DMS53 (cell line): ENCODE data around the gene IL17RE.
A peak's percentile ranks its signal among the peaks of the same experiment; 100 is the strongest.
"Not testable (repeated sequence)": the region's sequence is repeated elsewhere in the genome, so short reads cannot be mapped to it uniquely, and the experiment has no call there.

Source experiments
- DNase-seq: peaks from one replicate; lab custom pipeline; 2025; lab: John Stamatoyannopoulos, UW

The IL17RE gene

GRCh38 chr3:9934993-9935392 is 32.3 kb downstream of the IL17RE start:
- DNase-seq, result no peak

- no peak for DNase-seq
Measured at GRCh38 chr3:9935966-9936510, 33.4 kb downstream of the IL17RE start.

- DNase-seq, result no peak
Measured at GRCh38 chr3:9937486-9938238, 35.0 kb downstream of the IL17RE start.

DNA sequence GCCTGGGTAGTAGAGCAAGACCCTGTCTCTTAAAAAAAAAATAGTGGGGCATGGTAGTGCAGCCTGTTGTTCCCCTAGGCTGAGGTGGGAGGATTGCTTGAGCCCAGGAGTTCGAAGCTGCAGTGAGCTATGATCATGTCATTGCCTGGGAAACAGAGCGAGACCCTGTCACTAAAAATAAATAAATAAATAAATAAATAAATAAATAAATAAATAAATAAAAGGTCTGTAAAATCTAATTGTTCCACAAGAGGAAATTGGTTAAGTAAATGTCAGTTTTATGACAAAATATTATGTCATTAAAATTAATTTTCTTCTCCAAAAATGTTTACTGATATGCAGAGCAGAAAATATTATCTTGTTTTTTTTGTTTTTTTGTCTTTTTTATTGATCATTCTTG is 36.3 kb downstream of the IL17RE start:
- no peak for DNase-seq

- DNase-seq, result not testable (repeated sequence)
Measured at GRCh38 chr3:9939906-9940305, 37.3 kb downstream of the IL17RE start.

DNA sequence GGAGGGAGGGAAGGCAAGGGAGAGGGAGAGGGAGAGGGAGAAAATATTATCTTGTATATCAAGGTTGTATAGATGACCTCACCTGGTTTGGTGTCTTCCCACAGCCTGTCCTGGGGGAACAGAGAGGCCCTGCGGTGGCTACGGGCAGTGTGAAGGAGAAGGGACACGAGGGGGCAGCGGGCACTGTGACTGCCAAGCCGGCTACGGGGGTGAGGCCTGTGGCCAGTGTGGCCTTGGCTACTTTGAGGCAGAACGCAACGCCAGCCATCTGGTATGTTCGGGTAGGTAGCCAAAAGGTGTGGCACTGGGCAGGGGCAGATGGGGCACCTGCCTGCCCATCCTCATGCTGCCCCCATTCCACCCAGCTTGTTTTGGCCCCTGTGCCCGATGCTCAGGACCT is 38.1 kb downstream of the IL17RE start:
- no peak for DNase-seq

DNA sequence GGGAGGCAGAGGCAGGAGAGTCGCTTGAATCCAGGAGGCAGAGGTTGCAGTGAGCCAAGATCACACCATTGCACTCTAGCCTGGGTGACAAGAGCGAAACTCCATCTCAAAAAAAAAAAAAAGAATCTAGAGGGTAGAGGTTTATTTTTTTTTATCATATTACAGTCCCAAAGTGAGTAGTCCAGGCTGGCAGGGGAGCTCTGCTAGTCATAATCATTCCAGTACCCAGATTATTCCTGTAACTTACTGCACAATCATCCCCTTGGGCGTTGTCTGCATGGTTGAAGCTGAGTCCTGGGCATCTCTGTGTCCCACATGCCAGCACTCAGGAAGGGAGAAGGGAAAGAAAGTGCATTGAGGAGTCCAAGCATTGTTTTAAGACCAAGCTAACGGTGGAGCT is 39.5 kb downstream of the IL17RE start:
- no peak for DNase-seq

- no peak for DNase-seq
Measured at GRCh38 chr3:9942934-9943690, 40.5 kb downstream of the IL17RE start.

DNA sequence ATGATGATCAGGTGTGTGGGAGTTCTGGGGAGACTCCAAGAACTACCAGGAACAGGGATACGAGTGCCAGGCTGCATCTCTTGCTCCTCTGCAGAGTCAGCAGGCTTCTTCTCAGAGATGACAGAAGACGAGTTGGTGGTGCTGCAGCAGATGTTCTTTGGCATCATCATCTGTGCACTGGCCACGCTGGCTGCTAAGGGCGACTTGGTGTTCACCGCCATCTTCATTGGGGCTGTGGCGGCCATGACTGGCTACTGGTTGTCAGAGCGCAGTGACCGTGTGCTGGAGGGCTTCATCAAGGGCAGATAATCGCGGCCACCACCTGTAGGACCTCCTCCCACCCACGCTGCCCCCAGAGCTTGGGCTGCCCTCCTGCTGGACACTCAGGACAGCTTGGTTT is 41.6 kb downstream of the IL17RE start:
- no peak for DNase-seq

DNA sequence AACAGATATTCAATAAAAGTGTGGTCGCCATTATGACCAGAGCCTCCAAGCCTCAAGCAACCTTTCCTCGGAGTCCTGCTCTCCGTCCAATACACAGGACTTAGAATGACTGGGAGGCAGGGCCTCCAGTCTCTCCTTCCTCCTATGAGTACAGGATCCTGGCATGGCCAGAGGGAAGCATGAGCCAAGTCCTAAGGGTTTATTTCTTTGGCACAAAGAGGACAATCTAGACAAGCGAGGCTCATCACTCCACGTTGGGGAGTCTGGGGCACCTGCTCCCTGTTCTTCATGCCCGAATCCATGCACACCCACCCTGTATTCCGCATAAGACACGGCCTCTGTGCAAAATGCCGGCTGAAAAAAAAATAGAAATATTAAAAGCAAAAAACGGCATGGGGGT is 42.7 kb downstream of the IL17RE start:
- DNase-seq, result no peak

DNA sequence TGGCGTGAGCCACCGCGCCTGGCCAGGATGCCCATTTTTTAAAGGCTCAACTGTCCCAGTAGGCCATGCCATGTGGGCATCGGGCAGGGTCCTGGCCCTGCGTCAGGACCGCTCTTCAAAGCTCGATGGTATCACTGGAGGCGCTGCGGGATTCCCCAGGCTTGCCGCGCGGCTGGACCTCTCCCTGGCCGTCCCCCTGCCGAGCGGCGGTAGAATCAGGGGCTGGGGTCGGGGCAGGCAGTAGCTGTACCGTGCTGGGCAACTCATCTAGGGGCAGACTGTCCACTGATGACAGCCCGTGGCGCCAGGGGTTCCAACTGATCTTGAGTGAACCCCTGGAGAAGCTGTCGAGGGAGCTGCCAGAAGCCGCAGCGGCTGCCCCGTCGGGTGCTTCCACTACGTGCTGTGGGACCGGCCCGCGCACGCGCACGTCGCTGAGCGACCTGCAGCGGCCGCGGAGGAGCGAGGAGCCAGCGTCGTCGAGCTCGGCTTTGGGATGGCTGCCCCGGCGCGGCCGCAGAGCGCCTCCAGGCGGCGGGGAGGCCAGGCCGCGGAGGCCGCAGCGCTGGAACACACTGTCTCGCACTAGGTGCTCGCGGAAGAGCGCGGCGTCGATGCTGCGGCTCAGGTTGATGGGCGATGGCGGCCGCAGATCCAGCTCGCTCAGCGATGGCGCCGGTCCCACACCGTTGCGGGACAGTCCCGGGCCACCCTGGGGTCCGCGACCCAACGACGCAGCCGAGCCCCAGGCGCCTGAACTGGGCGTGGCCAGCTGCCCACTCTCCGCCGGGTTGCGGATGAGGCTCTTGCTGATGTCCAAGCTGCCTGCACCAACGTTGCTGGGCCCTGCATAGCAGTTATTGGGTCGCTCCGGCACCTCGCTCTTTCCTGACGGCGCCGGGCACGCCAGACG is 43.7 kb downstream of the IL17RE start:
- peak; percentile 90 for DNase-seq

DNA sequence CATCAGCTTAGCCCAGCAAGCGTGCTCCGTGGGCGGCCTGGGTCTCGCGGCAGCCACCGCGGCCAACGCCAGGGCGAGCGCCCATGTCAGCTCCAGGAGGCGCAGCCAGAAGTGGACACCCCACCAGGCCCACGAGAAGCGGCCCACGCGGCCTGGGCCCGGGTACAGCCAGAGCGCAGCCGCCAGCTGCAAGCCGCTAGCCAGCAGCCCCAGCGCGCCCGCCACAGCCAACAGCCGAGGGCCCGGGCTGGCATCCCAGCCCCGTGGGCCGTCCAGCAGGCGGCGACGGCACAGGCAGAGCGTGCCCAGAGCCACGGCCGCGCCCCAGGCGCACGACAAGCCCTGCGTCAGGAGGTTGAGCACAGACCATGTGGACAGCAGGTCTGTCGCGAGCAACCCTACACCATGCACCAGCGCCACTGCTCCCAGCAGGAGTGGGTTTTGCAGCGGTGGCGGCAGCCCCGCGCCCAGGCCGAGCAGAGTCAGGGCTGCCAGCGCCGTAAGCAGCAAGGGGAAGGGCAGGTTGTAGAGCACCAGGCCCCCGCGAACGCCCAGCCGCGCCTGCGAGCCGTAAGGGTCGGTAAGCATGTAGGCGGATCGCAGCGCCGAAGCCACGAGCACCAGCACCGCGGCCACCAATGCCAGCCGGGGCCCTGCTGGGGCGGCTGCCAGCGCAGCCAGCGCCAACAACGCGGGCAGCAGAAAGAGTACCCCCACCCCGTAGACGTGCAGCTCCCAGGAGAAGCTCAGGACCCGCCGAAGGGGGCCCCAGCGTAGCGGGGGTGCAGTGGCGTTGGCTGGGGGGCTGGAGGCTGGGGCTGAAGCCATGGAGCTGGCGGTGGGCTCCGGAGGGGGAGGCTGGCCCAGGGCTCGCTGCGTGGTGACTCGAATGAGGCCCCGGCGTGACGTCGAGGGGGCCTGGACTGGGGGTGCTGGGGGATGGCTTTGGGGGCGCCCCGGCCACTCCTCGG is 44.7 kb downstream of the IL17RE start:
- DNase-seq, result peak; percentile 75

DNA sequence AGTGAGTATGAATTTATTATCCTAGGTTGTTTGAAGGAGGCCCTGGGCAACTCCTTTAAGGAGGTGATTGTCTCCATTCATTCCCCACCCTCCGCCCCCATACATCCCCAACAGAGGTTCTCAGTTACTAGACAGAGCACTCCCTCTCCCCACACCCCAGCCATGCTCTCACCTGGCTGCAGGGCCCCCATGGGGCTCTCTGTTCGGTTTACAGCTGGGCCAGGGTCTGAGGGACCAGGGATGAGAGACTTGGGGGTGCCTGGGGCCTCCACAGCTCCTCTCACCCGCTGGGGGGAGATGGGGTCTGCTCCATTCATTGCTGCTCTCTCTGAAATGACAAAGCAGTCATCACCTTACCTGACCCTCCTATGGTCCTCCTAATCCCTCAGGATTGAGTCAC is 45.9 kb downstream of the IL17RE start:
- DNase-seq, result no peak

GRCh38 chr3:9949115-9949514 is 46.5 kb downstream of the IL17RE start:
- no peak for DNase-seq

DNA sequence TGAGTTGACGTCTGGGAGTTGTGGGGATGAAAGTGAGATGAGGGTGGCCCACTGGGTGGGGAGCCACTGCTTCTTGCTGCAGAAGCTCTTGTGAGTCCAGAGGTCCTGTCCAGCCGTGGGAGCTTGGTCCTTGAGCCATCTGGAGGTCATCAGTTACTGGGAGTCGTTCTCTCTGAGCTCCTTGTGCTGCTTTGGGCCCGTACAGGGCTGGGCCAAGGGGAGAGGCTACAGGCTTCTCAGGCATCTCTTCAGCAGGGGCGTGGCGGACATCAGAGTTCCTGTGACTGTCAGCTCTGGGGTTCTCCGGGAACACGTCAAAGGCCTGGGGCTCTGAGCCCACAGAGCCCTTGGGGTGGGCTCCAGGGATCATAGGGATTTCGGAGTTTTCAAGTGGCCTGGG is 47.0 kb downstream of the IL17RE start:
- DNase-seq, result no peak

- no peak for DNase-seq
Measured at GRCh38 chr3:9951126-9951525, 48.5 kb downstream of the IL17RE start.

- no peak for DNase-seq
Measured at GRCh38 chr3:9951598-9951961, 48.9 kb downstream of the IL17RE start.

- peak; percentile 55 for DNase-seq
Measured at GRCh38 chr3:9951962-9952805, 49.5 kb downstream of the IL17RE start, which contains the start of gene PRRT3. TSS of gene PRRT3 (minus strand) at chr3:9952408. CDS start at chr3:9950115, 2,293 bp downstream.

- peak; percentile 51 for DNase-seq
Measured at GRCh38 chr3:9955067-9955502, 52.4 kb downstream of the IL17RE start.
